Measurements from ENCODE around the gene HRCT1. TPM values are rescaled to one million over a fixed set of nuclear protein-coding genes. Genes with fewer than 3 reads are reported as not detected.
"Not testable (repeated sequence)": the region's sequence is repeated elsewhere in the genome, so short reads cannot be mapped to it uniquely, and the experiment has no call there.

HRCT1 gene
- total RNA-seq, 1 donor from 2014 or later: 1.8 TPM

- no peak for DNase-seq (ENCODE audit: low read depth in 2 of 2)
Observed at GRCh38 chr9:35917261-35917660, 11.3 kb downstream of the HRCT1 start.

GRCh38 chr9:35918780-35919179, 12.8 kb downstream of the HRCT1 start:
- DNase-seq (ENCODE audit: low read depth in 2 of 2): no peak

- no peak for DNase-seq (ENCODE audit: low read depth in 2 of 2)
Observed at GRCh38 chr9:35919212-35920008, 13.4 kb downstream of the HRCT1 start.

- peak in 1 of 2 donors; percentile 54 for DNase-seq (ENCODE audit: low read depth in 2 of 2)
Observed at GRCh38 chr9:35920051-35920620, 14.1 kb downstream of the HRCT1 start.

GRCh38 chr9:35923598-35923926, 17.6 kb downstream of the HRCT1 start:
- DNase-seq (ENCODE audit: low read depth in 2 of 2): no peak

GRCh38 chr9:35923927-35924763, 18.1 kb downstream of the HRCT1 start:
- DNase-seq (ENCODE audit: low read depth in 2 of 2): peak; percentile 64 to 82

- no peak for DNase-seq (ENCODE audit: low read depth in 2 of 2)
Observed at GRCh38 chr9:35928591-35929452, 22.8 kb downstream of the HRCT1 start.

GRCh38 chr9:35929453-35929718, 23.4 kb downstream of the HRCT1 start:
- no peak for DNase-seq (ENCODE audit: low read depth in 2 of 2)

GRCh38 chr9:35930521-35930920, 24.5 kb downstream of the HRCT1 start:
- no peak for DNase-seq (ENCODE audit: low read depth in 2 of 2)

- no peak for DNase-seq (ENCODE audit: low read depth in 2 of 2)
Observed at GRCh38 chr9:35930989-35931388, 25.0 kb downstream of the HRCT1 start.

GRCh38 chr9:35932735-35933134, 26.7 kb downstream of the HRCT1 start:
- no peak for DNase-seq (ENCODE audit: low read depth in 2 of 2)

GRCh38 chr9:35933550-35934067, 27.6 kb downstream of the HRCT1 start:
- no peak for DNase-seq (ENCODE audit: low read depth in 2 of 2)

- not testable (repeated sequence) for DNase-seq (ENCODE audit: low read depth in 2 of 2)
Observed at GRCh38 chr9:35934069-35934468, 28.1 kb downstream of the HRCT1 start.

GRCh38 chr9:35935261-35935660, 29.3 kb downstream of the HRCT1 start:
- no peak for DNase-seq (ENCODE audit: low read depth in 2 of 2)

- peak in 1 of 2 donors; percentile 47 for DNase-seq (ENCODE audit: low read depth in 2 of 2)
Observed at GRCh38 chr9:35935755-35936509, 29.9 kb downstream of the HRCT1 start.

- DNase-seq (ENCODE audit: low read depth in 2 of 2): no peak
Observed at GRCh38 chr9:35937227-35937626, 31.2 kb downstream of the HRCT1 start.

GRCh38 chr9:35938474-35939356, 32.7 kb downstream of the HRCT1 start:
- no peak for DNase-seq (ENCODE audit: low read depth in 2 of 2)

- DNase-seq (ENCODE audit: low read depth in 2 of 2): no peak
Observed at GRCh38 chr9:35939679-35940250, 33.8 kb downstream of the HRCT1 start.

Measured in lung microvascular endothelial cell (primary cell).